Activated CD8-positive, alpha-beta memory T cell treated with anti-CD3 and anti-CD28 coated beads, Interleukin-2, amount 50 U/mL, for 1 hour (primary cell): ENCODE measurements around the gene BATF.

Experiments used
- DNase-seq: peaks from one replicate; pipeline ENCODE4 v3.0.0-alpha.2; 2020; ENCODE audit errors: extremely low read depth

BATF gene

GRCh38 chr14:75595226-75595625, 73.0 kb downstream of the BATF start:
- DNase-seq: no peak
